ENCODE measurements around the gene TBX18.

Gene TBX18

DNA sequence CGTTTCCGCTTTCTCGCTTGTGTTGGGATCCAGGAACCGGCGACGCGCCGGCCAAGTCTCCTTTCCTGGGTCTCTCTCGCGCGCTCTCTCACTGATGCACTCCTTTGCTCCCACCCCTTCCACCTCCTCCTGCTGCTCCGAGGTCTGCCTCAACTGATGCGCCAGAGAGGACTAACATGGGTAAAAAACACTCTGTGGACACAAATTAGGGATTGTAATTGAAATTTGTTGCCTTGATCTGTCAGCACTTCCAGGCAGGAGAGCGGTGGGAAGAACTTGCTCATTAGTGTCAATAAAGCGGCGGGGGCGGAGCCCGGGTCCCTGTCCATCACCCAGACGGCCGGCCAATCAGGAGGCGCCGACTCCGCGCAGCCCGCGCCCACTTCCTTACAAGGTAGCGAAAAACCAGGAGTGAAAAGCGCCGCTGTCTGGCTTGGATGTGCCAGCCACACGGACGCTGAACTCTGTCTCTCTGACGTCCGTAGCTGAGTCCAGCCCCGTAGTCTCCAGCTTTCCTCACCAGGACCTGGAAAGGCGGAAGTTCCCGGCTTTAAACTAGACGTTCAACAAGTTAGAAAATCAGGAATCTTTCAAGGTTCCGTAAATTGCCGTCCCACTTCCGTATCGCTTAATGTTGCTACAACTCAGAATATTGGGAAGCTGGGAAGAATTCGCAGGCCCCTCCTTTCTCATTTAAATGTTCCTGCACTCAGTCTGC is at the start of gene TBX18:
Gene TBX18, minus strand, starts transcription at position 267 of the 718 bp plus-strand sequence. CDS start 417 bp downstream, outside the sequence.
- no peak for DNase-seq

DNA sequence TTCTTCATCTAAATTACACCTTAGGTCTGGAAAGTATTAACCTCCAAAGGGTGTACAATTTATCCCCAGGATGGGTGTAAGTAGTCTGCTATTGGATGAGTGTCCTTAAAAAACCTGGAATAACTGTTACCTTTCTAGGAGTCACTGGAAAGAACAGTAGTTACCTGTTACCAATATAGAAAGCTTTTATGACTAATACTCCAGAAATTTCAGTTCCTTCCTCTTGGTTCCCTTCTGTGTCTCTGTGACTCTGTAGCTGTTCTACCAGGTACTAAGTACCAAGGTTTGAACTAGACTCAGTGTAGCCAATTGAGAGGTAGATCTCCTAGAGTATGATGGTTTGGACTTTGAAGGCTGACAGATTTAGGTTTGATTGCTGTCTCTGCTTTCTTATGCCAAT is 47.0 kb upstream of the TBX18 start:
- DNase-seq = no peak

DNA sequence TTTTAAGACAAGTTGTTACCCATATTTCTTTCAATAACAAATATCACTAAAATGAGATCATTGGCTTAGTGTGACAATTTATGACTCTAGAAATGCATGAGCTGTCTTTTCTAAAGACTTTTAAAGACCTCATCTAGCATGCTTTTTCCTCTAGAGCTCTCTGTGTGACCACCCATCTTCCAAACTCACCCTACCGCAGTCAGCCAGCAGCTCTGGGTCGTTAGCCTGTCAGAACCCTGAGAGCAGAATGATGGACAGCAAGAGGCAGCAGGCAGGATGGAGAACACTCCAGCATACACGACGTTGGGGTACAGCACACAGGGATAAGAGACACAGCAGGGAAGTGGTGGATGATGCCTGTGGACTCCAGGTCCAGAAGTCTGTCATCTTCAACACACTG is 45.1 kb upstream of the TBX18 start:
- no peak for DNase-seq

DNA sequence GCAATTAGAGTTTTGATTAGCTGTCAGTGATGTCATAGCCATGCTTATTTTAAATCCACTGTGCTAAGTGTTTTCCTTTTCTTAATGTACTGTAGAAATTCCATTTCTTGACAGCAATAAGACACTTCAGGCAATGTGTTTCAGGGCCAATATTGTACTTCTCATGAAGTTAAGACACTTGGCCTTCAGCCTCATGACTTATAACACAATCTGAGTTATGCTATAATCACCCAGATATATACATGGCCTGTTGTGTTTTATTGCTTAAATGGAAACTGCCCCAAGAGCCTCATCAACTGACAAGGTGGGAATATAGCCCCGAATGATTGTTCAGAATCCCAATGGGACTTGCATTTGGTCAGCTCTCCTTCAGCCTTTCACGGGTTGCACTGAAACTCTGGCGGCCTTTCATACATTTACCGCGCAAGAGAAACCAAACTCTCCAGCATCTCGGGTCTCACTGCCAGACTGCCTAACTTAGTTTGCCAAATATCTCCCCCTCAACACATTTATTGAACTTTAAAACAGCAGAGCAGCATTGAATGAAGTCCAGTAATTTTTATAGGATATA is 44.2 kb upstream of the TBX18 start:
- no peak for DNase-seq

DNA sequence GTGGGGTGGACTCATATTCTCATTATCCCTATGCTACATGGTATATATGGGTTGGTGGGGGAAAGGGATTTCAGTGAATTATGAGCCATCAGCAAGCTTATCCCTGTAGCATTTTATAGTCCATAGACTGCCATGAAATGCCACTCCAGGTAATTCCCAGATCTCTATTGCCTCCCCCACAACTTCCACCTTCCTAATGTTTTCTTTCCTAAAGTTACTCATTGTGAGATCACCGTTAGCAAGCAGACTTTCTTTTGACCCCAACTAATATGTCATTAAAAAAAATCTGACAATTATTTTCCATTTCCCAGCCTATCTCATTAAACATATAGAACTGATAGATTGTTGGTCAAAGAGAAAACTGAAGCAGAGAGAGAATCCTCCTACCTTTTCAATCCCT is 40.7 kb upstream of the TBX18 start:
- no peak for DNase-seq

DNA sequence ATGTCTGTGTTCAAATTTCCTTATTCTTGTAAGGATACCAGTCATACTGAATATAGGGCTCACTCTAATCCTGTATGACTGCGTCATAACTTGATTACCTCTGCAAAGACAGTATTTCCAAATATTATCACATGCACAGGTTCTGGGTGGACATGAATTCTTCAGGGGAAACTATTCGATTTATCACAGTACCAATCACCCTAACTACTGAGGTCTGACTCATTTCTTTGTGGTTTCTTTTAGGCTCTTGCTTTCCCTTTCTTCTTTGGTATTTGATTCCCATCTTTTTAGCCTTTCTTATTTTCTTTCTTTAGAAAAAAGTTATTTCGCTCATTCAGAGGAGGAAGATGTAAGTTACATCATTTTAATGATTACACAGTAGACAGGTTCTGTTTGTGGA is 40.3 kb upstream of the TBX18 start:
- DNase-seq = no peak

DNA sequence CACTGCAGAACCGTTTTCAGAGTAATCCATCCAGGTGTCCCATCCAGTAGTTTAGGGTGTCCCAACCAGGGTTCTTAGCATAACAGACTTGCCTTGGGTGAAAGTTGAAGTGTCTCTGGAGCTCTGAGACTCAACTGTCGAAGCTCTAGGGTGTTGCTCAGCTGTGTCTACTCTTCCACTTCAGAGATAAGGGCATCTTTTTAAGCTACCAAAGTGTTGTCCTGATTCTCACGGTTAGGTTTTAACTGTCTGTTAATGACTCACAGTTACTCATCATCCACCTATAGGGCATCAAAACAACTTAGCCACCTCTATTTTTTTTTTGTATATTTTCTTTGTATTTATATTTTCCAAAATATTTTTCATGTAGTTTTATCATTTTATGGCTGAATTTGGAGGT is 36.9 kb upstream of the TBX18 start:
- DNase-seq = no peak

DNA sequence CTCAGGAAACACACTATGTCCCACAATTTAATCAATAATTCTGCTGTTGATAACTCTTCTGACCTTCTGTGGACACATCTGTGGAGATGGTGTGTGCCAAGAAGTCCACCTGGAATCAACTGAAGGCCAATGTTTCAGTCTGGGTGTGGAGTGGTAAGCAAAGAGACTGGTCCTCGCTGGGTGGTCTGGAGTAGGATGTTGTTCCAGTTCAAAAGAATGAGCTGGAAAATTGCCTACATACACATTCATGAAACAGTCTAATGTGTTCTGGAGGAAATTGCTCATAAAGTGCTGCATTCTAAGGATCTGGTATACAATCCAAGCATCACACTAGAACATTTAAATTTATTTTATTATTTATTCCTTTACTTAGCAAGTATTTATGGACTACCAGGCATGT is 33.9 kb upstream of the TBX18 start:
- DNase-seq = no peak

DNA sequence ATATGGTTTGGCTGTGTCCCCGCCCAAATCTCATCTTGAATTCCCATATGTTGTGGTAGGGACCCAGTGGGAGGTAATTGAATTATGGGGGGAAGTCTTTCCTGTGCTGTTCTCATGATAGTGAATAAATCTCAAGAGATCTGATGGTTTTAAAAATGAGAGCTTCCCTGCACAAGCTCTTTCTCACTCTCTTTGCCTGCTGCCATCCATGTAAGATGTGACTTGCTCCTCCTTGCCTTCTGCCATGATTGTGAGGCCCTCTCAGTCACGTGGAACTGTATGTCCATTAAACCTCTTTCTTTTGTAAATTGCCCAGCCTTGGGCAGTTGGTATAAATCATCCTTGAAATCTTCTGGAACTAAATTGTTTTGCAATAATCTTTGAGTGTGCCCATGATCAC is 31.9 kb upstream of the TBX18 start:
- no peak for DNase-seq

DNA sequence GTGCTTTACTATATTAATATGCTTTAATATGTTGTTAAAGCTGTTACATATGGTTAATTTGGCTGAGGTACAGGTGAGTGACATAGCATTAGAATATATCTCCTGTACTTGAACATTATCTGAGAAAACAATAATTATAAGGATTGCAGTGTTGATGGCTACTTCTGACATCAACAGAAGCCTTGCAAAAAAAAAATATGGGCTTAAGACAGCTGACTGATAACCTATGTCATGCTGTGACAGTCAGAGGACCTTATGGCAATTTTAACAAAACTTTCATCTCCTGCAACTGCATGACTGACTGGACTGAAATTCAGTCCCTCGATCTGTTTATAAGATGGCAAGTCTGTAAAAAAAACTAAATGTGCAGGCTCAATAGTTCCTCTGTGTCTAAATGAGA is 27.5 kb upstream of the TBX18 start:
- no peak for DNase-seq

DNA sequence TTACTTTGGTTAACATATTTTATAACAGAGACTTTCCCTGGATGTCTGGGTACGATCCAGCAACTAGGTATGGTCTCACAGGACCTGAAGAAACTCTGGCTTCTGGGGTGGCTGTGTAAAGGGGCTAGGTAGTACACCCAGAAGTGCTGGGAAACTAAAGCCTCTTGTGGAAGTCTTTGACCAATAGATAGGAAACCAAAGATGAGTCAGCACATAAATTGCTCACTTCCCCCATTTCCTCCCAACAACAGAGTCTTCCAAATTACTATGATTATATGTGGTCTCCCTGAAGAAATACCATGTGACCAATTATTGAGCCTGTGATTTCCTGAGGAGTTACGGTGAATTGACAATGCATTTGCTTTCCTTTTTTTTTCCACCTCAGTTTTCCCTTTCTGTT is 26.8 kb upstream of the TBX18 start:
- no peak for DNase-seq

DNA sequence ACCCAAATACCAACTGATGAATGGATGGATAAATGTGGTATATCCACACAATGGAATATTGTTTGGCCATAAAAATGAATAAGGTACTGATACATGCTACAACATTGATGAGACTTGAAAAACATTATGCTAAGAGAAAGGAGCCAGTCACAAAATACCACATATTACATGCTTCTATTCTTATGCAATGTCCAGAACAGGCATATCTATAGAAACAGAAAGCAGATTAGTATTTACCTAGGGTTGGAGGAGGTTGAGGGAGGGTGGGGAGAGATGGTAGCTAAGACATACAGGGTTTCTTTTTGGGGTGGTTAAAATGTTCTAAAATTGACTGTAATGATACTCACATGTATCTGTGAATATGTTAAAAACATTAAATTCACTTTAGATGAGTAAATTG is 24.8 kb upstream of the TBX18 start:
- no peak for DNase-seq

DNA sequence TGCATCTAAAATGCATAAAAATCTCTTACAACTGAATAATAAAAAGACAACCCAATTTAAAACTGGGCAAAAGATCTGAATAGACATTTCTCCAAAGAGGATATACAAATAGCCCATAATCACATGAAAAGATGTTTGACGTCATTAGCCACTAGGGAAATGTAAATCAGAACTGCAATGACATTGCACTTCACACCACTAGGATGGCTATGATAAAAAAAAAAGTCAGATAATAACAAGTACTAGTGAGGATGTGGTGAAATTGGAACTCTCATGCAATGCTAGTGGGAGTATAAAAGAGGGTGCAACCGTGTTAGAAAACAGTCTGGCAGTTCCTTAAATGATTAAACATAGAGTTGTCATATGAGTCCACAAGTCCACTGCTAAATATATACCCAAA is 24.3 kb upstream of the TBX18 start:
- DNase-seq = no peak

DNA sequence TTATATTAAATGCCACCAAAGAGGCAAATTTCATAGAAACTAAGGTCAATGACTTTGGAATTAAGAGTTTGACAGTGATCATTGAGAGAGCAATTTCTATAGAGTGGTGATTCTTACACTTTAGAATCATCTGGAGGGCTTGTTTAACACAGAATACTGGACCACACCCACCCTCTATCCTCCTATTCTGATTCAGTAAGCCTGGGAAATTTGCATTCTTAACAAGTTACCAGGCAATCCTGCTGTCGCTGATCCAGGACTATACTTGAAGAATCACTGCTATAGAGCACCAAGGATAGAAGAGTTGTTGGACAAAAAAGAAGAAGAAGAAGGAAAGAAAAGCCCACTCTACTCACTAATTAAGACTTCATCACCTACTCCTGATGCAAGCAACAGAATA is 21.3 kb upstream of the TBX18 start:
- no peak for DNase-seq

DNA sequence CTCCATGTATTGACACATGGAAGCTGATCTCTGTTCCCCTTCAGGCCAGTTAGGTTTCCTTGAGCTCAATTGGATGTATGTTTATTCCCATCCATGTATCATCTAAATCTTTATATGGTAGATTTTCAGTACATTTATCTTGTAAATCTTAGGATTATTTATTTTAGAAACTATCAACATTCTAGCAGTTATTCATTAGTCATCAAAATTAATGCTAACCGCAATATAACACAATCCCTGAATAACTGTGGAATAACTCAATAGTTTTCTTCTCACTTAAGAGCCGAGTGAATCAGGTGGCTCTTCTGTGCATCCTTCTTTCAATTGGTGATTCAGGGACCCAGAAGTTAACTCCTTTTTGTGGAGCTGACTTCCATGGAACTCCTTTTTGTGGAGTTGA is 15.5 kb upstream of the TBX18 start:
- no peak for DNase-seq

DNA sequence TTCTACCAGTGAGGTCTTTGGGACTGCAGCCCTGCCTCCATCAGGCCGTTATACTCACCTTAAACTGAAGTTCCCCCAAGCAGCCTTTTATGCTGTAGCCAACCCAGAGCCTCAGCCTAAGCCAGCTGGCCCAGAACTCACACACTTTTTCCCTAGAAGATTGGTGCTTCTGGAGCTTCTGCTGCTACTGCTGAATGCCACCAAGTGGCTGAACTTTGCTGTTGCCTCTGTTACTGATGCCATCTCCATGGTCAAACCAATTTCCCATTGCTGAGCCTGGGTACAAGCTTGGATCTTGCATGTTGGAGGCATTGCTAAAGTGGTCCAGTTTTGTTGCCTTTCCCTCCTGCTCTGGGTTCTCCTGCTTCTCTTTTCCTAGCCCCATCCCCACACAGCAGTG is 15.0 kb upstream of the TBX18 start:
- DNase-seq = no peak

DNA sequence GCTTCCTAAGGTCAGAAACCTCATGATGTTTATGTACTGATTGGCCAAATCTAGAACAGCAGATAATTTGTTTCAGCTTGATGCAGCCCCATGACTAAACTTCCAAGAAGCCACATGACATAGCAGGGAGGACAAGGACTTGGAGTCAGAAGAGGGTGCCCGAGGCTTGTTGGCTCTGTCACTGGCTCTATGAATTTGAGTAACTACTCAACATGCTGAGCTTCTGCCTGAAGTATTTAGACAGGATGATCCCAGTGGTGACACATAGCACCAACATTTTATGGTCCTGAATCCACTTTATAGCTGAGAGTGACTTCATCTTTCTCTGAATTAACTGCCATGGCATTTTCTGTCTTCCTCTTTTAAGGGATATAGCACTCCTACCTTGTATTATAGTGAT is 13.5 kb upstream of the TBX18 start:
- DNase-seq = no peak

DNA sequence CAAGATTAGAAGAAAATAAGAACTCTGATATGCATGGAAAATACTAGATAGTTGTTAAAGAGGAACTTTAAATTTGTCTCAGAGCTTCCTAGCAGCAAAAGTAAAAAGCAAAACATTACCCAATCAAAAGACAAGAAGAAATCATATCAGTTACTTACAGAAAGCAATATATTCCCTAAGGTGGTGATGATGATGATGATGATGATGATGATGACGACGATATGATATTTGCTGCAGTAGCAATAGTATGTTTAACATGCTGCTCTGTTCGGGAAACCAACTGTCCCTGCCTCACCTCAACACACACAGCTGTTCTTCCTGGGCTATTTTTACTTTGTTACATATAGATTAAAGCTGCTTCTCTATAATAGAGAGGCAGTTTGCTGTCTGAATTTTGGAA is 12.0 kb upstream of the TBX18 start:
- DNase-seq = no peak

DNA sequence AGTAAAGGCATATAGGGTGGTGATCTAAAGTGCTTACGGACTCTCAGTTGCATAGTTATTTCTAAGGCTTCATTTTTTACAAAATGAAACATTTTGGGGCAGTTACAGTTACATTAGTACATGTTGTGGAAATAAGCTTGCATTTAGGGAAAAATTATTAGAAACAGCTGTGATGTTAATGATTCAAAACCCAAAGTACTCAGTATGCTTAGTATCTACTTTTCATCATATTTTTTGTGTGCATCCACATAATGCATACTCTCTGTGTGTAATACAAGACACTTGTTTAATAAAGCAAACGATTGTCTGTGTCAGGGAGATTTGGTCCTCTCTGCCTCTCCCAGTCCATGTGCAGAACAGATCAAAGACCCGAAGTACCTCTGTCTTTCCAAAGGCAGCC is 11.4 kb upstream of the TBX18 start:
- DNase-seq = no peak

DNA sequence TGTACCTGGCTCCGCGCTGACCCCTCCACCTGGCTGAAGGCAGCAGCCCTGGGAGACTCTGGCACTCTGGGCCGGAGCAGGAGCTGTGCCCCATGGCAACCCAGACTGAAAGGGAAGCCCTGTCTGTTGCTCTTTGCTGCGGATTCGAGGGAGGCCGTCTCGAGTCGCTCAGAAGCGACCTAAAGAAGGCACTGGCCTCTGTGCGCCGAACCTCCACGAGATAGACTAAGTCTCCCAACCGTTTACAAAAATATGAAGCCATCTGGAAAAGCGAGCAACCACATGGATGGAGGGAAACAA is 10.5 kb upstream of the TBX18 start:
- no peak for DNase-seq

DNA sequence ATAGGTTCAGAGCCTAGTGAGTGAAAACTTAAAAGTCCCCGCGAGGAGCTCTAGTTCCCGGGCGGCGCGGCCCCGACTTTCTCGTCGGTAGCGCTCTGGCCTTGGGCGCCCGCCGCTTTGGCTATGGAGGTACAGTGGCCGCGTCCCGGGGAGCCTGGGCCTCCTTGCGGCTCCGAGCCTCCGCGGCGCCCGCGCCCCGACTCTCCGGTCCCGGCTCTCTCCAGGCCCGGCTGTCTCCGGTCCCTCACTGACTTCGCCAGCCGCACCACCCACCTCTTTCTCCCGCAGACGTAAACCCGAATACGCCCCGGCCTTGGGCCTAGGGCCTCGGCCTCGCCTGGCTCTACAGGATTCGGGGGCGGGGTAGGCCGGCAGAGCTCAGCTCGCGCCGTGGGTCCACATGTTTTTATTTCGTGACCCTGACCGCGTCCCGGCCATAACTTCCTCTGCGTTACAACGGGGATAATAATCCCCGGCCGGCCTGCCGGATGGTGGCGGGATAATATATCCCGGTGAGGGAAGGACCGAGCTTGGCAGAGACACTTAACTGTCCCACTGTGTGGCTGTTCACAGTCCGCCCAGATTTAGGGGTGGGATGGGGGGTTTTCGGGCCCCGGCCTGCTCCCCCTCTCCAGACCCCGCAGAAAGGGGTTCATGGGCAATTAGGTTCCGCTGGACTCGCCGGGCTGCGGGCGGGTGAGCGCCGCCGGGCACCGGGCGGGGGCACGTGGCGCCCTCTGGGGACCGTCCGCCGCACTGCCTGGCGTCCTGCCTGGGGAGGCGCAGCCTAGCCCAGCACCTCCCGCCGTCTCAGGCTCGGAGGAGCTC is 10.0 kb upstream of the TBX18 start:
- no peak for DNase-seq

DNA sequence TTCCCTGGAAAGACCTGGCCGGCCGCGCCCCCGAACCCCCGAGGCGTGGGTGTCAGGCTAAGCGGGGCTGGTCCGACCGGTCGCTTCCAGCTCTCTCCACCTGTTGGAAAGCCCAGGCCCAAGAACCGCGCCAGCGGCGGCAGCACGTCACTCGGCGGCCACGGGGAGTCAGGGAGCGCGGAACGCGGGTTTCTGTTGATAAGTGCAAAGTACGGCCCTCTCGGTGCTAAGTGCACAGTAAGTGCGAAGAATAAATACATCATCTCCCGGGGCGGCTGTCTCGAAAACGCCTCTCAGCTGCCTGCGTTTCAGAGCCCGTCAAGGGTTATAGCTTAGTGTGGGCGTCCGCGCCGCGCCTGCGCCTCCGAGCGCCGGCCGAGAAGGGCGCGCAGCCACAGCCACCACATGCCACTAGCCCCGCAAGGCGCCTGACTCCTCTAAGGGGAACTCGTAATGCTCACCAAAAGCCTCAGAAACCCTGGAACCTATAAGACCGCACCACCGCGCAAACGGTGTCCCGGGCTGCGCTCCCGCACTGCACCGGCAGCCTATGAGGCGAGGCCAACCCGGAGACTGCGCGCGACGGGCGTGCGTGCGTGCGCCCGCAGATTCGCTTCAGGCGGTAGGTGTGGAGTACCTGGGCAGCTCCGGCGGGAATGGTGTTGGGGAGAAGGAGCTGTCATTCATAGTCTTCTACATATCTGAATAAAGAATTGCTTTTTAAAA is 9.2 kb upstream of the TBX18 start:
- DNase-seq = no peak

DNA sequence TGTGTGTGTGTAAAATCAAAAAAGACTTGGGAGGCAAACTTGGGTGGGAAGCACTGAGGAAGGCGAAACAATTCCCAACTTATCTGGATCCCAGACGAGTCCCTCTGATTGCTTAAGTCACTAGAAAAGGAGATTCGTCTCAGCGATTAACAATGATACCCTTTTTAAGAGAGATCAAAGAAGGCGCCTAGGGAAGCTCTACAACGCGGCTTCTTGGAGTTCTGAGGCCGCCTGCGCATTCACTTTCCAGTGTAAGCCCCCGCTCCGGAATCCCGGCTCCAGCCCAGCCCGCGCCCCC is 8.7 kb upstream of the TBX18 start:
- DNase-seq = no peak

Measured in NCI-H345 (cell line).